ENCODE results near the gene NOS1AP.

Gene NOS1AP

DNA sequence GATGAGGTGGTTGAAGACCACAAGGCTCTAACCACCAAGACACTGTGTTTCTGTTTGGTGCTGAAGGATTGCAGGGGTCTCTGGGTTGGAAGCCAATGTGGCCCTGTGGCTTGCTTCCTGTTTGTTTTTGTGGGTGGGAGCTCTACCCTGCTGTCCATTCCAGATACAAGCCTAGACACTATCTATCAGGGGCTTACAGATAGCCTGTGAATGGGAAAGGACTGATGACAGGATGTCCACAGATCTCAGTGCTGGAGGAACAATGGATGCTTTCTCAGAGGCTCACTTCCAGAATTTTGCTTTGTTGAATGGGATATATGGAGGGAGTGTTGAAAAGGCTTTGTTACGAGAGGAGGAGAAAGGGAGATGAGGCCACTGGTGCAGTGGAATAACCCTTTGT, 69.7 kb downstream of the NOS1AP start:
- DNase-seq, result no peak

DNA sequence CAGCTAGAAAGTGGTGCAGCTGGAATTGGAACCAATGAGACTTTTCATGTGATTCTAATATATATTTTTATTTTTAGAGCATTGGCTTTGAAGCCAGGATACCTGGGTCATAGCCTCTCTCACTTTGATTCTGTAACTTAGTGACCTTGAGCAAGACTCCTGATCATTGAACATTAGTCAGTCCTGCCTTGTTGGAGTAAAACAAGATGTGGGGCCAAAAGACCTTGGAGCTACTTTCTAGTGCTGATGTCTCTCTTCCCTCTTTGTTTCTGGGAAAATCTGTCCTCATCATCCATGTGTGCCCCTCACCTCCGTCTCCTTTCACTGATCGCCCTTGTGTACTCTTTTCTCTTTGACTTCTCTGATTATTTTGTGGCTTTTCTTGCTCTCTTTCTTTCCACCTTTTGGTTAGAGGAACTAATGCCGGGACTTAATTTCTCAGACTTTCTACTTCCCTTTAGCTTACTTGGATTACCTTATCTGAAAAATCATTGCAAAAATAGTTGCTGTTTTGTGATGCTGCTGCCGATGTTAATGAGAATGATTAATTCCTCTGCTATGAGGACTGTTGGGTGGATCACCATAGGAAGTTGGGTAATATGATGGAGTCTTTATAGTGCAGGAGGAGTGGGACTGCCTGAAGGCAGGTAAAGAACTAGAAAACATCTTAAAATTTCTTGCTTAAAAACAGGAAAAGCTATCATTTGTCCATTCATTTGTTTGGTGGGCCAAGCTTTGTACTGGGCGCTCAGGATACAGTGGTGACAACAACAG, 72.0 kb downstream of the NOS1AP start:
- DNase-seq, result no peak

DNA sequence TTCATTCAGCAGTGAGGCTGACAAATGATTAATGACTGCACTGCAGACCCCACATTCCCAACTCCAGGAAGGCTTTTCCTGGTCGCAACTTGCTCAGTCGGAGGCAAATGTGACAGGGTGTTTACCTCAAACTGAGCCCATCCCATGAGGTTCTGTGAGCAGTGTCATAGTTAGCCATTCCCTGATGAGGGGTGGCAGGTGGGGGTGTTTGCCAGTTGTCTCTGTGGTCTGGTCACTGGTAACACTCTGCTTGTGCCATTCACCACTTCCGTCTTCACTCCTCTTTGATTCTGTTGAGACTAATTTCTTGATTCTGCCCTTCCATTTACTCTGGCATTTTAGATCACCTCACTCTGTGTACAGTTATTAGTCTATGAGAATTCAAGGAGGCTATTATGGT, 73.5 kb downstream of the NOS1AP start:
- no peak for DNase-seq

DNA sequence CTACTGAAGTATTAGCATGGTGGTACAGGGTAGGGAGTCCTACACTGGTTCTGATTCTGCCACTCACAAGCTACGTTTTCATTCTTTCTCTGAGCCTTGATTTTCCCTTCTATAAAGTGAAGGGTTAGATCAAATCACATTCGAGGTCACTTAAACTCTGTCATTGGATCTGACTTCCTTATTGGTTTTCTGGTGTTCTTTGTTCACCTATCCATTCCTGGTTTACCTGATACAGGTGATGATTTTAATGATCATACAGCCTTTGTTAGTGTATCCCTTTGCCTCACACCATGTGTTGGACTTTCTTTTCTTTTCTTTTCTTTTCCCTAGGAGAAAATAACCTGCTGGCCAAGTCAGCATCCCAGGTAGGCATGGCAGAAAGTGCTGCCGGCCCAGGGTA, 74.8 kb downstream of the NOS1AP start:
- no peak for DNase-seq

DNA sequence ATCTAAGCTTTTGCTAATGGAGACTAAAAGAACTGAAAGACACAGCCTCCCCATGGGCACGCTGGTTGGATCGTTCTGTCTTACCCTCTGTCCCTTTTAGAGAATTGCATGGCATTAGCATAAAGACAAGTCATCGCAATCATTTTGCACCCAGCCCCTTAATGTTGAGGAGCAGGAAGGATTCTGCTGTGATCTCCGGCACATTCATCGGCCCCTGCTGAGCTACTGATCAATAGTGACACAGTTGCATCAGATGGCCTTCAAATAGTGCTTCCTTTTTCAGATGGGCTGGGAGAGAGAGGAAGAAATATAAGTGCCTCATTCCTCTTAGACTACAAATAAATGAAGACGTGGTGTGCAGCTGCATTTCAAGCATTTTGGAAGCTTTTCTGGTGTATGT, 75.4 kb downstream of the NOS1AP start:
- DNase-seq, result no peak

DNA sequence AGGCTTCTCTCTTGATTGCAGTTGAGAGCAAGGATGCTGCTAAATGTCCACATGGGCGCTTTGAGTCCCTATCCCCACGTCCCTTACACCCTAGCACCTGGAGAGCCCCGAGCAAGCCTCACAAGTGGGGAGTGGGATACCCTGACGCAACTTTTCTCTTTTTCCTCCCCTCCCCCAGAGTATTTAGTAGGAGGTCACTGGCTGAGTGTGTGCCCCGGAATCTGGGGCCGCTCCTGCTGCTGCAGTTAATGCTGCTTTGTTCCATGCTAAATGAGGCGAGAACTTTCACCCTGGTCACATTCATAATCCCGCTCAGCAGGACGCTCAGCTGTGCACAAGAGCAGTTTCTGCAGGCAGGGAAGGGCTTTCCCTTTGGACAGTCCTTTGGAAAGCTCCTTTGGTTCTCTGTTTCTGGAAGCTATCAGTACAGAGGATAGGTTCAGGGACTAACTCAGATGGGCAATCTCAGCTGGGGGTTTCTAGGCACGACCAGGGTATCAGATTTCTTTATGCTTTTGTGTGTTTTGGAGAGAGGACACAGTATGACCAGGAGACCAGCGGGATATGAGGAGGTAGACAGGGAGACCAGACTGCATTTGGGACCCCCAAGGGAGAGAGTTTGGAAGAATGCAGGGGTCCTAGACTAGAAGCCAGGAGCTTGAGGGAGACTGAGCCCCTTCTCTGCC, 75.9 kb downstream of the NOS1AP start:
- DNase-seq, result no peak

DNA sequence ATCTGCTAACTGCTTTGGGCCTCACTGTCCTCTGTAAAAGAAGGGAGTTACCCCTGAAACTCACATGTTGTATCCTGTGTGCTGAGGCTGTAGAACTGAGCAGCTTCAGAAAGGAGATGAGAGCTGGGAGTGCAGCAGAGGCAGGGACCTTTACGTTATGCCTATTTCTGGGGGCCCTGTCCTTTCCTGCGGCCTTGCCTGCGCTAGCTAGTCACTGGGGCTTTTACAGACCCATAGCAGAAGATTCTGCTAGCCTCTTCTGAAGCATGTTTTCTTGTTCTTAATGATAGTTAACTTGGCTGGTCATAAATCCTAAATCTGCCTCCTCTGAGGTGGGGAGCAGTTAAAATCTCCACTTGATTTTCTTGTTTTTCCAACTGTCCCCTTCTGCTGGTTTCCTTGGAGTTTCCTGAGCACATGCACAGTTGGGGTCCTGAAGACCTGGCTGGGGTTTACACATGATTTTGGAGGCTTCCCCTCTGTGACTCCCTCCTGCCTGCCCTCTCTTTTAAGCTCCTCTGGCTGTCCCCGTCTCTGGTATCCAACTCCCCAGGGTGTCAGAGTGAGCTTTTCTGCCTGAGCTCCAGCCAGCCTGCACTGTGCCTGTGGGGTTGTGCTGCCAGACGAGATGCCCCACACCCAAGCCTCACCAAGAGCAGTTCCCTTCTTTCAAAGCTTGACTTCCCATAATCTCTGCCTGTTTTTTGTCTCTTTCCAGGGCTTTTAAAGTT, 76.6 kb downstream of the NOS1AP start:
- no peak for DNase-seq

DNA sequence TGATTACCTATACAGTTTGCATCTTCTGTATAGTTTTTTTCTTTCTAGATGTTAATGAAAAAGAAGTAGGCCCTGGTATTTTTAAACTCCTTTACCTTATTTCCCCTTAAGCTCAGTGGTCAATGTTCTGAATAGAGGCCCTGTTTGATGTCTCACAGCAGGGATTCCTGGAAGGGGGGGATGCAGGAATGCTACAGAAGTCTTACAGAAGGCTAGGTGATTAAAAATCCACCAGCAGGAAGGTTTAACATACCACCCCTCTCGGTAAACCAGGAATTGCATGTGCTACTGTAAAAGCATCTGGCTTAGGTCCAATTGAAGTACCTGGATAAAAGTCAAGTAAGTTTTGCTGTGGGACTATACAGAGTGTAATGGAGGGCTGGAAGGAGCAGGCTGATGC, 78.3 kb downstream of the NOS1AP start:
- no peak for DNase-seq

DNA sequence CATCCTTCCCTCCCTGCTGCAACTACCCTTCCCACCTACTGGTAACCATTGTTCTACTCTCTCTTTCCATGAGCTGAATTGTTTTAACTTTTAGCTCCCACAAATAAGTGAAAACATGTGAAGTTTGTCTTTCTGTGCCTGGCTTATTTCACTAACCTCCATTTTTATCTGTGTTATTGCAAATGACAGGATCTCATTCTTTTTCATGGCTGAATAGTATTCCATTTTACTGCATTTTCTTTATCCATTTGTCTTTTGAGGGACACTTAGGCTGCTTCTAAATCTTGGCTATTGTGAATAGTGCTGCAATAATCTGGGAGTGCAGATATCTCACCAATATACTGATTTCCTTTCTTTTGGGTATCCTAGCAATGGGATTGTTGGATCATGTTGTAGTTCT, 80.6 kb downstream of the NOS1AP start:
- no peak for DNase-seq

DNA sequence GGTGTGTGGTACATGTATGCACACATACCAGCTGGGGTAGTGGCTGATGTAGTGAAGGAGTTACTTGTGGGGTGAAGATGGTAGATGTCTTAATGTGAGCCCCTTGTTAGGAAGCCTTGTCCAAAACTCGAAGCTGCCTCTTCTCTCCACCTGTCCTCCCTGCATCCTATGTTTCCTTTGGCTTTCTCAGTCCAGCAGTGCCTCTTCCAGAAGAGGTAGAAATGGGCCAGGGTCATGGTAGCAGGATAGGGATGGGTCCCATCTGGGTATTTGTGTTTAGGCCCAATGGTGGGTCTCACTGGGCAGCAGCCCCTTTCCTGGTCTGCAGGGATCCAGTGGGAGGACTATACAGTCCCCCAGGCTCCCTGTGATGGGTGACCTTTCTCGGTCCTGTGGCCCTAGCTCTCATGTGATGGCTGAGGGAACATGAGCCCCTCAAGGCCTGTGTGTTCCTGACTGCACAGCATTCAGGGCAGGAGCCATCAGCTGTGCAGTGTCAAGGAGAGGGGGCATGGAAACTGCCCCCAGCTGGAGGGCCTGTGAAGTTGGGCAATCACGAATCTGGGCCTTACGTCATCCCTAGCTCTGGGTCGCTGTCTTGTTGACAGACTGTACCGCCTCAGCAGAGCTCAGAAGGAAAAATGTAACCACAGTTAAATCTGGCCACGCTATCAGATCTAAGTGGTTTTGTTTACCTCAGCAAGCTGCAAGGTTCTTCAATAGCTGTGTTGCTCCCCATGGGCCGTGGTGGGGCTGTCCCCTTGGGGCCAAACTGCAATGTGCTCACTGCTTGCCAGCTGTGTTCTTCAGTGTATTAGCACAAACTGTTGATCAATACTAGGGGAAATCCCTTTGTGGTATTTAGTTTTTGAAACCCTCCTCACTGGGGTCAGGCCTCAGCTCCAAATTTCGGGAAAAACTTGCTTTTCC, 82.7 kb downstream of the NOS1AP start:
- no peak for DNase-seq

DNA sequence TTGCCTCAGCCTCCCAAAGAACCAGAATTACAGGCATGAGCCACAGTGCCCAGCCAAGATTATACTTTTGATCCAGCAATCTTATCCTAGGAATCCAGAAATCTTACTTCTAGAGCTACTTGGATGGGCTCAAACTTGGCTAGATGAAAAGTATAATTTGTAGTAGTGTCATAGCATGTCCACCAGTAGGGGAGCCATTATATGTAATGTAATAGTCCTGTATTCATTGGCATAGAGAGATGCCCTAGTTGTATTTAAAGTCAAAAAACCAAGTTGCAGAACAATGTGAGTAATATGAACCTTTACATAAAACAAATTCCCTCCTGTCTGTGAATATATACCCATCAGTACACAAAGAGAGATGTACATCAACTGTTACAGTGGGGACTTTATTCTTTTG, 83.9 kb downstream of the NOS1AP start:
- DNase-seq, result no peak

DNA sequence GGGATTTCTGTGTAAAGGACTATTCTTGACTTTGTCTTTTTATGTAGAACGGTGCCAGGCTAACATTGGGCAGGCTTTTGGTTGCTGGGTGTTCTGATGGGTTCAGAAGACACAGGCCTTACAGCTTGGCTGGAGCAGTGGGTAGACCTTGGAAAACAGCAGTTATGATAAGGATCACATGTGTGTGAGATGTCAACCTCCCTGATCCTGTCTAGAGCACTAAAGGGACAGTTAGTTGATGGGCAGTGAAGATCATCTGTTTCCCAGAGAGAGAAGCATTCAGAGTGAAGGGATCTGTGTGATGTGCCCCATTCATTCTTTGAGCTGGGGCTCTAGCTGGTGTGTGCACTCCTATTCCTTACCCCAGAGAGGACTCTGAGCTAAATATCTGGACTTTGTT, 88.0 kb downstream of the NOS1AP start:
- DNase-seq, result no peak

DNA sequence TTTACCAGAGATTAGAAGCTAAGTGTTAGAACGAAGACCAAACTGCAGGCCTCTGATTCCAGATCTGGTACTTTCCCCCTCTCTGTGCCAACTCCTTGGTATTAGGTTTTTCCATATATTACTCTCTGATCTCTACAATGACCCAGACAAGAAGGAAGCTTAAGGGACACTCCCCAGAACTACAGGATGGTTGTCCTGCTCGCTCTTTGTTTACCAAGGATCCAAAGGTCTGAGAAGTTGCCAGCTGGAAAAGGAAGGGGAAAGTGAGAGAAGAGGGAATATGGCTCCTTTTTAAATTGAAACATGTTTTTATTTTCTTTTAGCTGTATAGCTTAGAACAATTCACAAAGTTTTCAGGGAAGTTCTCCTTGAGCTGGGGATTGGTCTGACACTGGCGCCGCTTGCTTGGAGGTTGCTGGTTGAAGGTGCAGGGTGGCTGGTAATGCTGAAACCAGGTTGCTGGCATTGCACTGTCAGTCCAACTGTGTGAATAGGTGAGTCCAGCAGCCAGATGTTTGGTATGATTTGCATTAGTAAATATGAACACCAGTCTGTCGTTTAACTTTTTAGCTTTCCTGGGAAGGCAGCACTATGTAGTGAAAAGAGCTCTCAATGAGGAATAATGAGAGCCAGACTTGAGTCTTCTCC, 89.3 kb downstream of the NOS1AP start:
- no peak for DNase-seq

DNA sequence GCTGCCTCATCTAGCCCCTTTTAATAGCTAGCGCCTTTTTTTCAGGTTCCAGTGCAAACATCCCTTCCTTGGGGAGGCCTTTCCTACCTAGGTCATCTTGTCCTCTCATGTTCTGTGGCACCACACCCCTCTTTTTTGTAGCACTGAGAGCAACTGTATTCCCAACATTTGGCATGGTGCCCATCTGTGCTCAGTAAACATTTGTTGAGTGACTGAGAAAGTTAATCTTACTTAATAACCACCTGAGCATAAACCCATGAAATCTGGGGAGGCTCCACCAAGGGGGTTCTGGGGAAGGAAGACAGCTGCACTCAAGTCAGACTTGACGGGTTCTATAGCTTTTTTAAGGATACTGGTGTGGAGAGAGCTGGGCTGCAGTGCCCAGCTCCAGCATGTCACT, 90.0 kb downstream of the NOS1AP start:
- DNase-seq, result no peak

DNA sequence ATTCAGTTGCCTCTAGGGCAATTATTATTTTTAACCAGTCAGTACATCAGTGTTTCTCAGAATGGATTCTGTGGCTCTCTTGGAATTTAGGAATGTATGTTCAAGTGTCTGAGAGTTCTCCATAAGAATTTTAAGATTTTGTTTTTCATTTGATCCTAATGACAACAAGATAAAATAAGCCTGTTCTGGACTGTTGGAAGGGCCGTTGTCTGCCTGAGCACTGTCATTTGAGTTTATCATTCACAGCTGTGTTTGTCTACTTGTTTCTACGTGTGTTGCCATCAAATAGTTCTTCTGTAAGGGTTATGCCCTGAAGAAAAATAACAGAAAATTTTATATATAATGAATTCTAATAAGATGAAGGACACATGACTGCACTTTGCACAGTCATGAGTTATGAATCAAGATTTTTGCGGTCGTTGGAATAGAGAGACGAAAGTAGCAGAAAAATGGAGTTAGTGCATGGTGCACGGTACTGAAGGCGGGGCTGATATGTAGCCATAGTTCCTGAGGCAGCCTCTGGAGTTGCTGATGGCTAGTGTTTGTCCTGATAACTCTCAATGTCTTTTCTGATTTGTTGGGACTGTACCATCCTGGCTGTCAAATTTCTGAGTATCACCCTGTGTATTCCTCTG, 92.5 kb downstream of the NOS1AP start:
- DNase-seq, result no peak

DNA sequence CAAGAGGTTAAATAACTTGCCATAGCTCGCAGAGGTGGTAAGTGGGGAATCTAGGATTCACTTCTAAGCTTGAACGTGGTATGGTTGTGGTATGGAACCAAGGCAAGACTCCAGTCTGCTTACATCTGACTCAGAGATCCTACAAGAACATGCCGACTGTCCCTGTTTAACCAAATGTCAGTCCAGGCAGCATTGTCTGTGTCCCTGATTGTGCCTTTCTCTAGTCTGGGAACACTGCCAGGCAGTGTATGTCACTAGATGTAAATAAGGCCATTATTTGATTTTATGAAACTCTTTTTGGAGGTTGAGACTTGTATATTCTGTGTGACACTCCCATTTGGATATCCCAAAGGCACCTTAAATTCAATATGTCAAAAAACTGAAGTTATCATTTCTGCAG, 96.0 kb downstream of the NOS1AP start:
- no peak for DNase-seq

DNA sequence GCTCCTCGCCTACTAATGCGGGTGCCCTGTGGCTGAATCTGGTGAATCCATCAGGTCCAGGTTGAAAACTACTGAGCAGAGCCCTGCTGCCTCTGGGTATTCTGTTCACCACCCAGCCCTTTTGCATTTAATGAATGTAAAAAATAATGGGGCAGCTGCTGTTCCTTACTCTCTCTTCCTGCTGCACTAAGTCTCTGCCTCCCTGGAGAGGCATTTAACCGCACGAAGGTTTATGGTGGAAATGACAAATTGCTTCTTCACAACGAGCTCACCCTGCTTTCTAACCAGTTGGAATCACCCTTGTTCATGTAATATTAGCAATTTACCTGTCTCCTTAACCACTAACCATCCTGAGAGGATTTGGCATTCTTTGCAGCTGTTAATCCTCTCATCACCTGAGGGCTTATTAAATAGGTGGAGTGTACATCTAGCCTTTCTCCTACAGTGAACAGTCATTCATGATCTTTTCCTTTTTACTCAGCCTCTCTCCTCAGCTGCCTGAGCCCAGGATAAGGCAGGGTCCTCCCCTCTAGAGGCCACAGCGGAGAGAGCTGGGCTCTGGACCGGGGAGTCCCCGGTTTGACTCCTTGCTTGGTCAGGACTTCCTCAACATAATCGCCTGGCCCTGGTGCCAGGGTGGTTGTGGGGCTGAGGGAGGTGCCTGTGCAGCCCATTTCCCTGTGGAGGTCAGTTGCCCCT, 97.6 kb downstream of the NOS1AP start:
- DNase-seq, result no peak

DNA sequence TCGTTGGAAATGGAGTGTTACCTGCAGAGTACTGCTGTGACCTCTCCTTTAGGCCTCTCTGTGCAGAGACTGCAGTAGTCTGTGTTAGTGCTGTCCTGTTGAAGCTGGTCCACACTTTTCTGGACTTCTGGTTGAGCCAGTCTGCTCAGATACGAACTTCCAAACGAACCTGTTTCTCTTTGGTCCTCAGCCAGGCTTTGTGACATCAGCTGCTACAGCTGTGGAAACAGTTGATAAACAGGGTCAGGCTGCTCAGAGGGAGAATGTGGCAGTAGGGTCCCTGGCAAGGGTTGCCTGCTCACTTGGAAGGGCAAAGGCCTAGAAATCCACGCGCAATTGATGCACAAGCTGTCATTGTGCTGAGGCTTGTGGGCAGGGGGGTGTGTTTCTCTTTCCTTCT, 98.8 kb downstream of the NOS1AP start:
- DNase-seq, result no peak

DNA sequence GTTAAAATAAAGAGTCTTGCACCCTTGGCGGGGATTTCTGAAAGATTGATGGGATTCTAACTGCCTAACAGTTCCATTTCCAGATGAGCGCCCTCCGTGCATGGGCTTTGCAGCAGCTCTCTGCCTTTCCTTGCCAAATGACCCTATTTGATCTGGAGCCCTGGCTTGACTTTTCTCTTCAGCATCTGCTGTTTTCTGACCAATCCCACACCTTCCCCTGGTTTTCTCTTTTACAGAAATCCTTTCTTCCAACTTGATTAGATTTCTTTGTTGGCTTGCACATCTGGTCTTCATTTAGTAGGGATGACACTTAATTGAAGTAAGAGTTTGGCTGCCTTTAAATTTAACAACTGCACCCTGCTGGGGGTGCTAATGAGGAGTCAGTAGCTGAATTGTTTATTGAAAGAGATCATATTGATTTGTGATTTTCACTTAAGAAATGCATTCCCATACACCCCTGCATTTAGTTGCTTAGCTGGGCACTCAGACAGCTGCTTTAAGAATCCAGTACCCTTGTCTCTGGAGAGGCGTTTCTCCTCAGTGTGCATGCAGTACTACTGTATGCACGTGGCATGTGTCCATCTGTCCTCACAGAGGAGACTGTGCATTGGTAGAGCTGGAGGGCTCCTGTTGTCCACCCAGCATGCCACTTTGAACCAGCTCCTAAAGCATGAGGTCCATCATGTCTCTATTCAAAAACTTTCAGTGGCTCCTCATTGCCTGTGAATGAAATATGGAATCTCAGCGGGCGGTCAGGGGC, 99.7 kb downstream of the NOS1AP start:
- DNase-seq, result no peak

DNA sequence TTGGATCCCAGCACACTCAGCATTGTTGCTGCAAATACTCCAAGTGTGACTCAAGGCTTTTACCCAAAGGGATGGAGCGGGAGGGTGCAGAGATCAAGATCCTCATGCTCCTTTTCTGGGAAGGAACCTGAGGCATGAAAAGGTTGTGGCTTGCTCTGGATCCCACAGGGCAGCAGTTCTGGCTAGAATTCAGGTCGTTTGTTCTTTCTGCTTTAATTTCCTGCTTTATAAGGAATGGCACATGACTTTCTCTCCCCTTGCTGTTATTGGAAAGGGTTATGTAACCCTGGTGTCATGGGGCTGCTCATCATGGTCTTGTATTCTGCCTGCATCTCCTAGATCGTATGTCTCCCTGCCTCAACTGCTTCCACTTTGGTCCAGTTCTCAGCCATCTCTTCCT, 101.6 kb downstream of the NOS1AP start:
- no peak for DNase-seq
